ENCODE data around the gene ZBTB16. TPM values are rescaled to one million over a fixed set of nuclear protein-coding genes. Genes with fewer than 3 reads are reported as not detected.

The ZBTB16 gene
- polyA plus RNA-seq, 1 donor from 2014 or later, result 0.45 TPM

DNA sequence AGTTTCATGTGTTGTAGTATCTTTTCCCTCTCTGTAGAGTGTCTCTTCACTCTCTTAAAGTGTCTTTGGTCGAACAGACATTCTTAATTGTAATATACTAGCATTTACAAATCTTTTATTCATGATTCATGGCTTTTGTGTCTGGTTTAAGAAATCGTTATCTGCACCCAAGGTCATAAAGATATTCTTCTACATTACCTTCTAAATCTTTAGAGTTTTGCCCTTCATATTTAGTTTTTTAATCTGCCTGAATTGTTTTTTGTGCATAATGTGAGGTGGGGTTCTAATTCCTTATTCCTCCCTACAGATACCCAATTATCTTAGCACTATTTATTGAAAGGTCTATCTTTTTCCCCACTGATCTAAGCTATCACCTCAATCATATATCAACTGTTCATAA lies 227.6 kb downstream of the ZBTB16 start:
- no peaks in the 10 kb centered on the region for H4K20me1 ChIP-seq (ENCODE audit: insufficient read depth)
- H3K36me3 ChIP-seq (ENCODE audit: insufficient read depth, low read length), result no peaks in the 10 kb centered on the region
- TF ChIP-seq POLR2AphosphoS5 (IDR thresholded peaks at IDR 0.05) (no peak), RAD21 (conservative IDR thresholded peaks at IDR 0.05) (no peak), REST (IDR thresholded peaks at IDR 0.05; ENCODE audit: borderline replicate concordance) (no peak), MXI1 (conservative IDR thresholded peaks at IDR 0.05; ENCODE audit: poor library complexity, severe bottlenecking) (no peak), EP300 (conservative IDR thresholded peaks at IDR 0.05; ENCODE audit: poor library complexity, severe bottlenecking) (no peak), EZH2 (IDR thresholded peaks at IDR 0.05; ENCODE audit: borderline replicate concordance, insufficient read depth, low read length, poor library complexity, severe bottlenecking) (no peak), TAF1 (IDR thresholded peaks at IDR 0.05; ENCODE audit: low read depth) (no peak), SMC3 (conservative IDR thresholded peaks at IDR 0.05; ENCODE audit: poor library complexity) (no peak), CTCF (IDR thresholded peaks at IDR 0.05; ENCODE audit: poor library complexity, severe bottlenecking) (no peak)
- H3K79me2 ChIP-seq (replicated peaks; ENCODE audit: insufficient read depth, low read length), result no peaks in the 10 kb centered on the region
- no peak overlapping the region for H3K4me2 ChIP-seq (ENCODE audit: low read length)
- H3K9me2 ChIP-seq (ENCODE audit: insufficient read depth, low read length), result no peaks in the 10 kb centered on the region
- H3F3A ChIP-seq (ENCODE audit: insufficient read depth, low read length, poor library complexity, severe bottlenecking), result no peaks in the 10 kb centered on the region
- H3K27ac ChIP-seq (ENCODE audit: low read length), result no peak overlapping the region
- no peaks in the 10 kb centered on the region for H3K27me3 ChIP-seq (ENCODE audit: insufficient read depth, low read depth, low read length)
- H2AFZ ChIP-seq (ENCODE audit: low read depth, low read length), result no peak overlapping the region
- H3K4me3 ChIP-seq (ENCODE audit: low read length), result no peak overlapping the region
- no peak overlapping the region for H3K9ac ChIP-seq (ENCODE audit: low read length)
- H3K9me3 ChIP-seq (ENCODE audit: low read length), result no peaks in the 10 kb centered on the region

DNA sequence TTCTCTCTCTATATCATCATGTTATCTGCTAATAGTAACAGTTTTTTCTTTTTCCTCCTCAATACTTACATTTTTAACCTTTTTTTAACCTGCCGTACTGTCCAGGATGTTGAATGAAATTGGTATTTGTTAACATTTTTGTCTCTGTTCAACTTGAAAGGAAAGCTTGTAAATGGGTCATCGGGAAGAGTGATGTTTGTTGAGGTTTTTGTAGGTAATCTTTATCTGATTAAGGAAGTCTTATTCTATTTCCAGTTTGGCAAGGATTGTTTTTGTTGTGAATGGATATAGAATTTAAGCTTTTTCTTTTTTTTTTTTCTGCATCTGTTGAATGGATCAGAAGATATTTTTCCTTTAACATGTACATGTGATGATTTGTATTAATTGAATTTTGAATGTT lies 228.6 kb downstream of the ZBTB16 start:
- Histone ChIP-seq H3K9me3 (ENCODE audit: low read length) (no peaks in the 10 kb centered on the region), H3K36me3 (ENCODE audit: insufficient read depth, low read length) (no peaks in the 10 kb centered on the region), H3K27me3 (ENCODE audit: insufficient read depth, low read depth, low read length) (no peaks in the 10 kb centered on the region), H4K20me1 (ENCODE audit: insufficient read depth) (no peaks in the 10 kb centered on the region), H3K9me2 (ENCODE audit: insufficient read depth, low read length) (no peaks in the 10 kb centered on the region), H3K9ac (ENCODE audit: low read length) (no peak overlapping the region), H3F3A (ENCODE audit: insufficient read depth, low read length, poor library complexity, severe bottlenecking) (no peaks in the 10 kb centered on the region), H3K4me3 (ENCODE audit: low read length) (no peak overlapping the region), H3K27ac (ENCODE audit: low read length) (no peak overlapping the region), H3K4me2 (ENCODE audit: low read length) (no peak overlapping the region), H3K79me2 (replicated peaks; ENCODE audit: insufficient read depth, low read length) (no peaks in the 10 kb centered on the region), H2AFZ (ENCODE audit: low read depth, low read length) (no peak overlapping the region)
- no peak for TF ChIP-seq REST (IDR thresholded peaks at IDR 0.05; ENCODE audit: borderline replicate concordance)
- TF ChIP-seq MXI1 (conservative IDR thresholded peaks at IDR 0.05; ENCODE audit: poor library complexity, severe bottlenecking), result no peak
- TF ChIP-seq EZH2 (IDR thresholded peaks at IDR 0.05; ENCODE audit: borderline replicate concordance, insufficient read depth, low read length, poor library complexity, severe bottlenecking), result no peak
- TF ChIP-seq RAD21 (conservative IDR thresholded peaks at IDR 0.05), result no peak
- no peak for TF ChIP-seq EP300 (conservative IDR thresholded peaks at IDR 0.05; ENCODE audit: poor library complexity, severe bottlenecking)
- no peak for TF ChIP-seq TAF1 (IDR thresholded peaks at IDR 0.05; ENCODE audit: low read depth)
- TF ChIP-seq POLR2AphosphoS5 (IDR thresholded peaks at IDR 0.05), result no peak
- TF ChIP-seq CTCF (IDR thresholded peaks at IDR 0.05; ENCODE audit: poor library complexity, severe bottlenecking), result no peak
- no peak for TF ChIP-seq SMC3 (conservative IDR thresholded peaks at IDR 0.05; ENCODE audit: poor library complexity)
